Left ventricle myocardium inferior (tissue), 1 donor: Measurements from ENCODE around the gene RARA. TPM values are rescaled to one million over a fixed set of nuclear protein-coding genes. Genes with fewer than 3 reads are reported as not detected.
"Not testable (repeated sequence)": the region's sequence is repeated elsewhere in the genome, so short reads cannot be mapped to it uniquely, and the experiment has no call there.

Experiments
- DNase-seq: peaks from one replicate; pipeline ENCODE4 v3.0.0-alpha.2; 2020
- H3K27ac ChIP-seq: fragments of 200-600 bp; replicated peaks from 2 replicates; pipeline ENCODE4 v1.8.0; 2021
- H3K27me3 ChIP-seq: fragments of 200-600 bp; 2 replicates; pipeline ENCODE4 v1.8.0; 2021; ENCODE audit warnings: low read depth
- H3K36me3 ChIP-seq: fragments of 200-600 bp; 2 replicates; pipeline ENCODE4 v1.8.0; 2021
- H3K4me1 ChIP-seq: fragments of 200-600 bp; 2 replicates; pipeline ENCODE4 v1.8.0; 2021
- H3K4me3 ChIP-seq: fragments of 200-600 bp; 2 replicates; pipeline ENCODE4 v1.8.0; 2021; ENCODE audit warnings: mild to moderate bottlenecking, moderate library complexity
- H3K9me3 ChIP-seq: fragments of 200-600 bp; replicated peaks from 2 replicates; pipeline ENCODE4 v1.8.0; 2021
- intact Hi-C: fragments of 100-400 bp; cut with micrococcal nuclease; formaldehyde crosslinking; loops from one replicate; pipeline ENCODE4 v1.11.0; 2022
- total RNA-seq: library from RNA; stranded (reverse); fragmentation: NEBNext Ultra II Directional; extraction: Animal tissue kit (Norgen Biotek cat#: 25700); gene quantifications from one replicate; pipeline ENCODE4 v1.2.1, GENCODE V29; 2021
- TF ChIP-seq, protein P1 (sequence below): fragments of 200-600 bp; IDR thresholded peaks from 2 replicates; pipeline ENCODE4 v1.8.0; 2021; ENCODE audit warnings: antibody characterized with exemption, mild to moderate bottlenecking, borderline replicate concordance
- donor health status: DM: no; HTN: yes; CAD: no; lungs with severe emphysema.

RARA gene
- total RNA-seq, 1 donor from 2014 or later = 17.1 TPM

DNA sequence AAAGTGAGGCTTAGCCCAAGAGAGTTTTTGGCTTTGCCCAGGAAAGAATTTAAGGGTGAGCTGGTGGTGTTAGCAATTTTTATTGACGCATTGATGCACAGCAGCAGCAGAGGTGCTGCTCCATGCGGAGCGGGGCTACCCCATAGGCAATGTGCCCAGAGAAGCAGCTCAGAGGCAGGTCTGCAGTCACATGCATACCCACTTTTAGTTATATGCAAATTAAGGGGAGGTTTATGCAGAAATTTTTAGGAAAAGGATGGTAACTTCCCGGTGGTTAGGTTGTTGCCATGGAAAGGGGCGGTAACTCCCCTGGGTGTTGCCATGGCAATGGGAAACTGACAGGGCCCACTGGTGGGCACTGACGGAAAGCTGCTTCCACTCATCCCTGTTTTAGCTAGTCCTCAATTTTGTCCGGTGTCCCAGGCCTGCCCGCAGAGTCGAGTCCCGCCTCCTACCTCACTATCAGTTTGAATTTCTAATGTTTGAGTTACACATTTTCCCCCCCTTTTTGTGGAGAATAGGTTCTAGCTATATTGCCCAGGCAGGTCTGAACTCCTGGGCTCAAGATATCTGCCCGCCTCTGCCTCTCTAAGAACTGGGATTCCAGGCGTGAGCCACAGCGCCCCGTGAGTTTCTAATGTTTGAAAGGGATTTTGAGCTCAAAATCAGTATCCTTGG, 66.0 kb downstream of the RARA start:
- DNase-seq = no peak
- Histone ChIP-seq H3K27me3 (peaks cover 13% of the 10 kb centered on the region), H3K4me3 (no peak overlapping the region), H3K4me1 (no peaks in the 10 kb centered on the region), H3K27ac (no peak overlapping the region), H3K36me3 (no peaks in the 10 kb centered on the region), H3K9me3 (no peaks in the 10 kb centered on the region)
- intact Hi-C loops = no loop called here
- TF ChIP-seq, protein P1, sequence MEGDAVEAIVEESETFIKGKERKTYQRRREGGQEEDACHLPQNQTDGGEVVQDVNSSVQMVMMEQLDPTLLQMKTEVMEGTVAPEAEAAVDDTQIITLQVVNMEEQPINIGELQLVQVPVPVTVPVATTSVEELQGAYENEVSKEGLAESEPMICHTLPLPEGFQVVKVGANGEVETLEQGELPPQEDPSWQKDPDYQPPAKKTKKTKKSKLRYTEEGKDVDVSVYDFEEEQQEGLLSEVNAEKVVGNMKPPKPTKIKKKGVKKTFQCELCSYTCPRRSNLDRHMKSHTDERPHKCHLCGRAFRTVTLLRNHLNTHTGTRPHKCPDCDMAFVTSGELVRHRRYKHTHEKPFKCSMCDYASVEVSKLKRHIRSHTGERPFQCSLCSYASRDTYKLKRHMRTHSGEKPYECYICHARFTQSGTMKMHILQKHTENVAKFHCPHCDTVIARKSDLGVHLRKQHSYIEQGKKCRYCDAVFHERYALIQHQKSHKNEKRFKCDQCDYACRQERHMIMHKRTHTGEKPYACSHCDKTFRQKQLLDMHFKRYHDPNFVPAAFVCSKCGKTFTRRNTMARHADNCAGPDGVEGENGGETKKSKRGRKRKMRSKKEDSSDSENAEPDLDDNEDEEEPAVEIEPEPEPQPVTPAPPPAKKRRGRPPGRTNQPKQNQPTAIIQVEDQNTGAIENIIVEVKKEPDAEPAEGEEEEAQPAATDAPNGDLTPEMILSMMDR = no peak

DNA sequence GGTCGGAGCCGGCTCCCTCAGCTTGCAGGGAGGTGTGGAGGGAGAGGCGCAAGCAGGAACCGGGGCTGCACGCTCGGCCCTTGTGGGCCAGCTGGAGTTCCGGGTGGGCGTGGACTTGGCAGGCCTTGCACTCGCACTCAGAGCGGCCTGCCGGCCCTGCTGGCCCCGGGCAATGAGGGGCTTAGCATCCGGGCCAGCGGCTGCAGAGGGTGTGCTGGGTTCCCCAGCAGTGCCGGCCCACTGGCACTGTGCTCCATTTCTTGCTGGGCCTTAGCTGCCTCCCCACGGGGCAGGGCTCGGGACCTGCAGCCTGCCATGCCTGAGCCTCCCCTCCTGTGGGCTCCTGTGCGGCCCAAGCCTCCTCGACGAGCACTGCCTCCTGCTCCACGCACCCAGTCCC, 66.8 kb downstream of the RARA start:
- H3K9me3 ChIP-seq, H3K36me3 ChIP-seq, intact Hi-C loops, H3K4me1 ChIP-seq, H3K27ac ChIP-seq, DNase-seq, H3K4me3 ChIP-seq: not testable (repeated sequence)
- peaks cover 20% of the 10 kb centered on the region for H3K27me3 ChIP-seq

DNA sequence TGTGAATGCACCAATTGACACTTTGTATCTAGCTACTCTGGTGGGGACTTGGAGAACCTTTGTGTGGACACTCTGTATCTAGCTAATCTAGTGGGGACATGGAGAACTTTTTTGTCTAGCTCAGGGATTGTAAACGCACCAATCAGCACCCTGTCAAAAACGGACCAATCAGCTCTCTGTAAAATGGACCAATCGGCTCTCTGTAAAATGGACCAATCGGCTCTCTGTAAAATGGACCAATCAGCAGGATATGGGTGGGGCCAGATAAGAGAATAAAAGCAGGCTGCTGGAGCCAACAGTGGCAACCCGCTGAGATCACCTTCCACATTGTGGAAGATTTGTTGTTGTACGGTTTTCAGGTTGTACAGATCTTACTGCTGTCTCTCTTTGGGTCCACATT, 67.6 kb downstream of the RARA start:
- H3K4me1 ChIP-seq, intact Hi-C loops, H3K9me3 ChIP-seq, DNase-seq, H3K36me3 ChIP-seq, H3K27ac ChIP-seq, H3K4me3 ChIP-seq: not testable (repeated sequence)
- peaks cover 26% of the 10 kb centered on the region for H3K27me3 ChIP-seq

DNA sequence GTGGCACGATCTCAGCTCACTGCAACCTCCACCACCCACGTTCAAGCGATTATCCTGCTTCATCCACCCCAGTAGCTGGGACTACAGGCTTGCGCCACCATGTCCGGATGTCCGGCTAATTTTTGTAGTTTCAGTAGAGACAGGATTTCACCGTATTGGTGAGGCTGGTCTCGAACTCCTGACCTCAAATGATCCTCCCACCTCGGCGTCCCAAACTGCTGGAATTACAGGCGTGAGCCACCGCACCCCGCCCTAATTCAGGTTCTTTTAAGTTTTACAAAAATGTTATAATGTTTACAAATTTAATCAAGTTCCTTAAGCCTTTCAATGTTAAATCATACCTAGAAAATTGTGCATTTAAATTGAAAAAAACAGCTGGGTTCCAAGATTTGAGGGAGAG, 68.9 kb downstream of the RARA start:
- no peak for DNase-seq
- no peaks in the 10 kb centered on the region for H3K9me3 ChIP-seq
- no peaks in the 10 kb centered on the region for H3K36me3 ChIP-seq
- peaks cover 29% of the 10 kb centered on the region for H3K27me3 ChIP-seq
- TF ChIP-seq, protein P1 = no peak
- no peak overlapping the region for H3K4me3 ChIP-seq
- no peak overlapping the region for H3K27ac ChIP-seq
- no peaks in the 10 kb centered on the region for H3K4me1 ChIP-seq
- intact Hi-C loops = no loop called here

DNA sequence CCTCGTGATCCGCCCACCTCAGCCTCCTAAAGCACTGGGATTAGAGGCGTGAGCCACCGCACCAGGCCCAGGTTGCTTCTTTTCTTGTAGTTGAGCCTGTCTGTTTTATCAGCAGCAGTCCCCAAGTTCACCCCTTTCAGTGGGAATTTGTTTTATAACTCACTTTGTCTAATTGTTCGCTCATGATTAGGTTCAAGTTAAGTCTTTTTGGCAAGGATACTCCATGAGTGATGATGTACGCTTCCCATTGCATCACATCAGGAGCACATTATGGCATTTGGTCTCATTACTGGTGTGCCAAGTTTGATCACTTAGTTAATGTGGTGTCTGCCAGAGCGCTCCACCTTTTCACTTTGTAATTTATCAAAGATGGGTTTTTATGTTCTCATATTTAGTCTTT, 70.0 kb downstream of the RARA start:
- TF ChIP-seq, protein P1 = no peak
- intact Hi-C loops = no loop called here
- no peak for DNase-seq
- Histone ChIP-seq H3K9me3 (no peaks in the 10 kb centered on the region), H3K27ac (no peak overlapping the region), H3K4me1 (no peaks in the 10 kb centered on the region), H3K36me3 (no peaks in the 10 kb centered on the region), H3K4me3 (no peak overlapping the region), H3K27me3 (peaks cover 29% of the 10 kb centered on the region)

DNA sequence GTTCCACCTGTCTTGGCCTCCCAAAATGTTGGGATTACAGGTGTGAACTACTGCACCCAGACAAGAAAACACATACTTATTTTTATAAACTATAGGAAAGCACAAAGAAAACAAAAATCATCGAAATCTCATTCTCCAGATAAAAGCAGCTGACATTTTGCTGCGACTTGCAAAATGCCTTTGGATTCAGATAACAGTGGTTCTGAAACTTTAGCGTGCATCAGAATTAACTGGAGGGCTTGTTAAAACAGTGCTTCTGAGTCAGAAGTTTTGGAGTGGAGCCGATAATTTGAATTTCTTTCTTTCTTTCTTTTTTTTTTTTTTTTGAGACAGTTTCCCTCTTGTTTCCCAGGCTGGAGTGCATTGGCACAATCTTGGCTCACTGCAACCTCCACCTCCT, 73.3 kb downstream of the RARA start:
- no peak for DNase-seq
- H3K36me3 ChIP-seq = no peaks in the 10 kb centered on the region
- TF ChIP-seq, protein P1 = no peak
- no peaks in the 10 kb centered on the region for H3K9me3 ChIP-seq
- no peaks in the 10 kb centered on the region for H3K4me1 ChIP-seq
- intact Hi-C loops = no loop called here
- peaks cover 18% of the 10 kb centered on the region for H3K27me3 ChIP-seq
- no peak overlapping the region for H3K27ac ChIP-seq
- H3K4me3 ChIP-seq = no peak overlapping the region

DNA sequence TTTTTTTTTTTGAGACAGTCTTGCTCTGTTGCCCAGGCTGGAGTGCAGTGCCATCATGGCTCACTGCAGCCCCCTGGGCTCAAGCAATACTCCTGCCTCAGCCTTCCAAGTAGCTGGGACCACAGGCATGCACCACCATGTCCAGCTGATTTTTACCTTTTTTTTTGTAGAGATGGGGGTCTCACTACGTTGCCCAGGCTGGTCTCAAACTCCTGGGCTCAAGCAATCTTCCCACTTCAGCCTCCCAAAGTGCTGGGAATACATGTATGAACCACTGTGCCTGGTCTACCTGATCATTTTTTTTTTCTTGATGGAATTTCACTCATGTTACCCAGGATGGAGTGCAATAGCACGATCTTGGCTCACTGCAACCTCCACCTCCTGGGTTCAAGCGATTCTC, 77.6 kb downstream of the RARA start:
- H3K27ac ChIP-seq, DNase-seq, H3K36me3 ChIP-seq, H3K27me3 ChIP-seq, H3K4me3 ChIP-seq, H3K4me1 ChIP-seq, H3K9me3 ChIP-seq, intact Hi-C loops: not testable (repeated sequence)
